GM23338 (cell line): ENCODE measurements around the gene PCSK1. TPM values are rescaled to one million over a fixed set of nuclear protein-coding genes. Genes with fewer than 3 reads are reported as not detected.
A peak's percentile ranks its signal among the peaks of the same experiment; 100 is the strongest.

ENCODE experiments used
- ATAC-seq: fragments of 200-7000 bp; cut with Tn5 transposase; 3 replicates; pipeline ENCODE4 v1.9.1; 2020
- DNase-seq: peaks from one replicate; pipeline ENCODE4 v3.0.0-alpha.2; 2015; ENCODE audit warnings: low spot score
- H2AFZ ChIP-seq: fragments of 200-600 bp; sonication (generic); 2 replicates; pipeline ENCODE4 v1.8.0; 2016; ENCODE audit warnings: antibody characterized with exemption, mild to moderate bottlenecking, moderate library complexity
- H3F3A ChIP-seq: fragments of 200-600 bp; sonication (generic); replicated peaks from 2 replicates; pipeline ENCODE4 v1.8.0; 2017; ENCODE audit warnings: antibody characterized with exemption, mixed run types, low read depth
- H3K27ac ChIP-seq: fragments of 200-600 bp; sonication (generic); 2 replicates; pipeline ENCODE4 v1.6.1; 2016; ENCODE audit warnings: low read depth
- H3K27me3 ChIP-seq: fragments of 200-600 bp; sonication (generic); 2 replicates; pipeline ENCODE4 v1.8.0; 2016; ENCODE audit warnings: mild to moderate bottlenecking, mixed run types, moderate library complexity; ENCODE audit not compliant: insufficient read depth
- H3K36me3 ChIP-seq: fragments of 200-600 bp; sonication (generic); 2 replicates; pipeline ENCODE4 v1.8.0; 2016; ENCODE audit warnings: mild to moderate bottlenecking; ENCODE audit not compliant: insufficient read depth
- H3K4me1 ChIP-seq: fragments of 200-600 bp; sonication (generic); 2 replicates; pipeline ENCODE4 v1.8.0; 2016; ENCODE audit warnings: mild to moderate bottlenecking, moderate library complexity; ENCODE audit not compliant: insufficient read depth
- H3K4me2 ChIP-seq: fragments of 200-600 bp; sonication (generic); 2 replicates; pipeline ENCODE4 v1.7.1; 2017; ENCODE audit warnings: mixed run types
- H3K4me3 ChIP-seq: fragments of 200-600 bp; sonication (generic); 2 replicates; pipeline ENCODE4 v1.6.1; 2016; ENCODE audit warnings: mixed run types
- H3K79me2 ChIP-seq: fragments of 200-600 bp; sonication (generic); replicated peaks from 2 replicates; pipeline ENCODE4 v1.8.0; 2017; ENCODE audit warnings: mild to moderate bottlenecking; ENCODE audit not compliant: insufficient read depth
- H3K9me2 ChIP-seq: fragments of 200-600 bp; sonication (generic); 2 replicates; pipeline ENCODE4 v1.8.0; 2017; ENCODE audit not compliant: insufficient read depth
- H4K20me1 ChIP-seq: fragments of 200-600 bp; sonication (generic); replicated peaks from 2 replicates; pipeline ENCODE4 v1.8.0; 2017; ENCODE audit warnings: mild to moderate bottlenecking; ENCODE audit not compliant: insufficient read depth
- H3K27ac Mint-ChIP-seq: 2 replicates; pipeline ENCODE4 v1.8.0; 2020; ENCODE audit warnings: inconsistent platforms, mild to moderate bottlenecking, moderate library complexity, mixed read lengths
- H3K27me3 Mint-ChIP-seq: 3 replicates; pipeline ENCODE4 v1.8.0; 2022; ENCODE audit warnings: low read depth, mild to moderate bottlenecking, moderate library complexity, mixed read lengths, inconsistent platforms; ENCODE audit not compliant: insufficient read depth, poor library complexity
- H3K36me3 Mint-ChIP-seq: 3 replicates; pipeline ENCODE4 v1.8.0; 2021; ENCODE audit warnings: low read depth, mild to moderate bottlenecking, inconsistent platforms, moderate library complexity, mixed read lengths
- H3K4me1 Mint-ChIP-seq: 3 replicates; pipeline ENCODE4 v1.8.0; 2020; ENCODE audit warnings: mild to moderate bottlenecking, inconsistent platforms, mixed read lengths
- H3K4me3 Mint-ChIP-seq: 3 replicates; pipeline ENCODE4 v1.8.0; 2021; ENCODE audit warnings: moderate library complexity, mild to moderate bottlenecking, inconsistent platforms, mixed read lengths
- H3K9me3 Mint-ChIP-seq: 3 replicates; pipeline ENCODE4 v1.8.0; 2020; ENCODE audit warnings: moderate library complexity, mild to moderate bottlenecking, inconsistent platforms, mixed read lengths
- EZH2 ChIP-seq: fragments of 200-600 bp; sonication (generic); IDR thresholded peaks from one replicate; pipeline ENCODE4 v1.8.0; 2017; ENCODE audit warnings: antibody characterized with exemption, mild to moderate bottlenecking, low read depth; ENCODE audit not compliant: unreplicated experiment
- ZNF114 ChIP-seq: fragments of 250-450 bp; sonication (Bioruptor Pico); IDR thresholded peaks from 2 replicates; pipeline ENCODE4 v1.5.0; 2020; ENCODE audit warnings: mild to moderate bottlenecking, moderate library complexity
- ZNF331 ChIP-seq: fragments of 250-450 bp; sonication (Bioruptor Pico); IDR thresholded peaks from 2 replicates; pipeline ENCODE4 v1.5.0; 2020; ENCODE audit warnings: low read depth, mild to moderate bottlenecking, moderate library complexity
- ZNF462 ChIP-seq: fragments of 250-450 bp; sonication (Bioruptor Pico); IDR thresholded peaks from 2 replicates; pipeline ENCODE4 v1.5.0; 2020; ENCODE audit warnings: mild to moderate bottlenecking, moderate library complexity
- polyA plus RNA-seq: library from polyadenylated mRNA; unstranded; fragments of >200 nt; fragmentation: Nextera tagmentation; extraction: Ambion mirVana; gene quantifications from 2 replicates; pipeline ENCODE4 v1.2.1, GENCODE V29; 2016
- total RNA-seq: library from RNA; depleted of rRNA; stranded (reverse); fragments of >200 nt; shearing (Covaris generic); gene quantifications from 2 replicates; pipeline ENCODE4 v1.2.3, GENCODE V29; 2014
- TF ChIP-seq, protein P1 (sequence below): IDR thresholded peaks from 2 replicates; pipeline ENCODE4 v1.6.1; 2016; ENCODE audit warnings: antibody characterized with exemption

The PCSK1 gene
- total and polyA plus RNA-seq, 2 experiments from 2014 or later: 2.3 to 2.7 TPM

- peak; percentile 39; the same call in 1 of the 3 replicates for ATAC-seq
- no peak overlapping the region for H3K4me3 ChIP-seq
- H3K27ac ChIP-seq: no peak overlapping the region
- no peaks in the 10 kb centered on the region for H3F3A ChIP-seq
- H3K36me3 ChIP-seq: no peaks in the 10 kb centered on the region
- Mint-ChIP-seq H3K4me3 (peak overlapping the region; percentile 10; the same call in 1 of the 3 replicates), H3K27ac (peak overlapping the region; percentile 70), H3K9me3 (no peaks in the 10 kb centered on the region), H3K27me3 (no peaks in the 10 kb centered on the region), H3K4me1 (peaks cover 20% of the 10 kb centered on the region), H3K36me3 (no peaks in the 10 kb centered on the region)
- H3K27me3 ChIP-seq: no peaks in the 10 kb centered on the region
- H3K79me2 ChIP-seq: no peaks in the 10 kb centered on the region
- H3K4me1 ChIP-seq: peaks cover 18% of the 10 kb centered on the region
- H3K4me2 ChIP-seq: peak overlapping the region; percentile 12
- no peaks in the 10 kb centered on the region for H4K20me1 ChIP-seq
- TF ChIP-seq EZH2: no peak
- peak; percentile 63; the same call in 1 of the 2 replicates for TF ChIP-seq ZNF462
- H3K9me2 ChIP-seq: no peaks in the 10 kb centered on the region
- H2AFZ ChIP-seq: no peak overlapping the region
- DNase-seq: peak; percentile 50
Measured at GRCh38 chr5:96470785-96471184, 37.7 kb upstream of the PCSK1 start.

- ATAC-seq (no peak), DNase-seq (no peak)
- no peaks in the 10 kb centered on the region for H3K27me3 Mint-ChIP-seq
- H3K4me3 Mint-ChIP-seq: no peak overlapping the region
- no peaks in the 10 kb centered on the region for H3K36me3 Mint-ChIP-seq
- Histone ChIP-seq H3K27me3 (no peaks in the 10 kb centered on the region), H3K9me2 (no peaks in the 10 kb centered on the region), H3K4me1 (peaks cover 18% of the 10 kb centered on the region), H3K4me3 (no peak overlapping the region), H2AFZ (no peak overlapping the region), H4K20me1 (no peaks in the 10 kb centered on the region), H3K79me2 (no peaks in the 10 kb centered on the region), H3K36me3 (no peaks in the 10 kb centered on the region), H3K27ac (no peak overlapping the region), H3K4me2 (no peak overlapping the region), H3F3A (no peaks in the 10 kb centered on the region)
- no peak overlapping the region for H3K27ac Mint-ChIP-seq
- H3K4me1 Mint-ChIP-seq: peaks cover 20% of the 10 kb centered on the region
- no peaks in the 10 kb centered on the region for H3K9me3 Mint-ChIP-seq
- TF ChIP-seq ZNF462 (no peak), ZNF331 (CRISPR knock-in tag) (no peak), EZH2 (no peak), ZNF114 (CRISPR knock-in tag) (no peak)
- TF ChIP-seq, protein P1, sequence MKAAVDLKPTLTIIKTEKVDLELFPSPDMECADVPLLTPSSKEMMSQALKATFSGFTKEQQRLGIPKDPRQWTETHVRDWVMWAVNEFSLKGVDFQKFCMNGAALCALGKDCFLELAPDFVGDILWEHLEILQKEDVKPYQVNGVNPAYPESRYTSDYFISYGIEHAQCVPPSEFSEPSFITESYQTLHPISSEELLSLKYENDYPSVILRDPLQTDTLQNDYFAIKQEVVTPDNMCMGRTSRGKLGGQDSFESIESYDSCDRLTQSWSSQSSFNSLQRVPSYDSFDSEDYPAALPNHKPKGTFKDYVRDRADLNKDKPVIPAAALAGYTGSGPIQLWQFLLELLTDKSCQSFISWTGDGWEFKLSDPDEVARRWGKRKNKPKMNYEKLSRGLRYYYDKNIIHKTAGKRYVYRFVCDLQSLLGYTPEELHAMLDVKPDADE: no peak
Measured at GRCh38 chr5:96468956-96469355, 35.9 kb upstream of the PCSK1 start.
